Gastroesophageal sphincter (tissue), 3 donors: ENCODE data around the gene FOXE1.

Experiments
- EP300 ChIP-seq: sonication (generic); formaldehyde crosslinking; IDR thresholded peaks from one replicate; pipeline ENCODE4 v1.6.1; 2017; ENCODE audit warnings: antibody characterized with exemption, mild to moderate bottlenecking
- POLR2A ChIP-seq, 2 donors: fragments of 450-650 bp; IDR thresholded peaks; one replicate each; pipeline ENCODE4 v1.6.1; 2017; ENCODE audit warnings: antibody characterized with exemption in 2 of 2, mild to moderate bottlenecking in 2 of 2, moderate library complexity in 1 of 2
- POLR2AphosphoS5 ChIP-seq: sonication (generic); formaldehyde crosslinking; IDR thresholded peaks from one replicate; pipeline ENCODE4 v1.6.1; 2017; ENCODE audit warnings: antibody characterized with exemption
- TF ChIP-seq, protein P1 (sequence below), 4 experiments: fragments of 200-600 bp in 2 of 4; fragments of 450-650 bp in 2 of 4; sonication (generic) in 1 of 4; IDR thresholded peaks; one replicate each; pipeline ENCODE4 v1.5.1; 2017 to 2019; ENCODE audit warnings: antibody characterized with exemption in 4 of 4, mild to moderate bottlenecking in 2 of 4, moderate library complexity in 2 of 4

DNA sequence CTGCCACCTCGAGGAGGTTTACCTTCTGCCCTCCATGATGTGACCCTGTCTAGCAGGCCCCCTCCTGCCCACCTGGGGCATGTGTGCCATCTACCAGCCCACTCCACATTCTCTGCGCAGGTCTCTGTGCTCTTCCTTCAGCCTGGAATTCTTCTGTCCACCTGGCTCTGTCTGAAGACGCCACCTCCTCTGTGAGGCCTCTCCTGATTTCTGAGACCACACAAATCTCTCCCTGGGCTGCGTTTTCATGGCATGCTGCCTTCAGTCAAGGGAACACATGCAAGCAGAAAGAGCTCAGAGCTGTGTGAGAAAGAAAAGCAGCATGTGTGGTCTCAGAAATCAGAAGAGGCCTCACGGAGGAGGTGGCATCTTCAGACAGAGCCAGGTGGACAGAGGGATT lies 22.1 kb downstream of the FOXE1 start:
- no peak for TF ChIP-seq POLR2A (IDR thresholded peaks at IDR 0.05)
- TF ChIP-seq, protein P1, sequence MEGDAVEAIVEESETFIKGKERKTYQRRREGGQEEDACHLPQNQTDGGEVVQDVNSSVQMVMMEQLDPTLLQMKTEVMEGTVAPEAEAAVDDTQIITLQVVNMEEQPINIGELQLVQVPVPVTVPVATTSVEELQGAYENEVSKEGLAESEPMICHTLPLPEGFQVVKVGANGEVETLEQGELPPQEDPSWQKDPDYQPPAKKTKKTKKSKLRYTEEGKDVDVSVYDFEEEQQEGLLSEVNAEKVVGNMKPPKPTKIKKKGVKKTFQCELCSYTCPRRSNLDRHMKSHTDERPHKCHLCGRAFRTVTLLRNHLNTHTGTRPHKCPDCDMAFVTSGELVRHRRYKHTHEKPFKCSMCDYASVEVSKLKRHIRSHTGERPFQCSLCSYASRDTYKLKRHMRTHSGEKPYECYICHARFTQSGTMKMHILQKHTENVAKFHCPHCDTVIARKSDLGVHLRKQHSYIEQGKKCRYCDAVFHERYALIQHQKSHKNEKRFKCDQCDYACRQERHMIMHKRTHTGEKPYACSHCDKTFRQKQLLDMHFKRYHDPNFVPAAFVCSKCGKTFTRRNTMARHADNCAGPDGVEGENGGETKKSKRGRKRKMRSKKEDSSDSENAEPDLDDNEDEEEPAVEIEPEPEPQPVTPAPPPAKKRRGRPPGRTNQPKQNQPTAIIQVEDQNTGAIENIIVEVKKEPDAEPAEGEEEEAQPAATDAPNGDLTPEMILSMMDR (IDR thresholded peaks at IDR 0.05): no peak
- TF ChIP-seq POLR2AphosphoS5: no peak
- TF ChIP-seq EP300: no peak
